CD14-positive monocyte (primary cell): Measurements from ENCODE around the gene SLC1A3. TPM values are rescaled to one million over a fixed set of nuclear protein-coding genes. Genes with fewer than 3 reads are reported as not detected.

ENCODE experiments used
- DNase-seq, 3 donors: peaks; one replicate each; pipeline ENCODE4 v3.0.0-alpha.2; 2011 to 2022
- H2AFZ ChIP-seq: 2 replicates; pipeline ENCODE4 v1.6.0; 2012; ENCODE audit warnings: mild to moderate bottlenecking, low read depth, low read length, inconsistent platforms; ENCODE audit not compliant: insufficient read depth, poor library complexity, severe bottlenecking
- H3K27ac ChIP-seq, 2 donors: 1 replicate in 1 of 2; 2 replicates in 1 of 2; pipeline ENCODE4 v1.5.1; 2012 to 2013; ENCODE audit warnings: low read length in 2 of 2, control low read depth in 1 of 2, inconsistent platforms in 1 of 2, low read depth in 1 of 2, mild to moderate bottlenecking in 1 of 2
- H3K27me3 ChIP-seq, 2 donors: one replicate each; pipeline versions ENCODE4 v1.6.0 to v1.6.1; 2011 to 2013; ENCODE audit warnings: low read length in 2 of 2; ENCODE audit not compliant: control insufficient read depth in 2 of 2, insufficient read depth in 2 of 2
- H3K36me3 ChIP-seq, 2 donors: replicated peaks in 1 of 2; 1 replicate in 1 of 2; 2 replicates in 1 of 2; pipeline versions ENCODE4 v1.5.1 to v1.6.1; 2012 to 2013; ENCODE audit warnings: low read length in 2 of 2, control low read depth in 1 of 2, inconsistent platforms in 1 of 2, mild to moderate bottlenecking in 1 of 2; ENCODE audit not compliant: insufficient read depth in 2 of 2, control insufficient read depth in 1 of 2
- H3K4me1 ChIP-seq, 2 donors: 1 replicate in 1 of 2; 2 replicates in 1 of 2; pipeline versions ENCODE4 v1.5.1 to v1.6.1; 2012 to 2013; ENCODE audit warnings: low read length in 2 of 2, control low read depth in 1 of 2, inconsistent platforms in 1 of 2, mild to moderate bottlenecking in 1 of 2, moderate library complexity in 1 of 2; ENCODE audit not compliant: insufficient read depth in 2 of 2, control insufficient read depth in 1 of 2
- H3K4me2 ChIP-seq: replicated peaks from 2 replicates; pipeline ENCODE3; 2012; ENCODE audit warnings: low read length, moderate library complexity, mild to moderate bottlenecking; ENCODE audit not compliant: poor library complexity, severe bottlenecking; ENCODE audit errors: extremely low read depth
- H3K4me3 ChIP-seq, 3 experiments: fragments of 200-600 bp in 1 of 3; sonication (generic) in 1 of 3; replicated peaks in 1 of 3; 1 replicate in 2 of 3; 2 replicates in 1 of 3; pipeline ENCODE4 v1.5.1; 2011 to 2013; ENCODE audit warnings: low read length in 3 of 3, mild to moderate bottlenecking in 3 of 3, control low read depth in 2 of 3, low read depth in 2 of 3, inconsistent platforms in 1 of 3, moderate library complexity in 1 of 3
- H3K79me2 ChIP-seq: 2 replicates; pipeline ENCODE4 v1.6.0; 2012; ENCODE audit warnings: mild to moderate bottlenecking, control low read depth, inconsistent platforms, low read length, moderate library complexity; ENCODE audit not compliant: insufficient read depth
- H3K9ac ChIP-seq: 2 replicates; pipeline ENCODE4 v1.6.0; 2017; ENCODE audit warnings: low read length, mild to moderate bottlenecking; ENCODE audit not compliant: insufficient read depth, poor library complexity, severe bottlenecking
- H3K9me3 ChIP-seq, 2 donors: replicated peaks in 1 of 2; 1 replicate in 1 of 2; 2 replicates in 1 of 2; pipeline versions ENCODE4 v1.5.1 to v1.6.1; 2012 to 2013; ENCODE audit warnings: low read length in 2 of 2, control low read depth in 1 of 2; ENCODE audit not compliant: control insufficient read depth in 1 of 2, insufficient read depth in 1 of 2
- H4K20me1 ChIP-seq: 2 replicates; pipeline ENCODE4 v1.6.0; 2012; ENCODE audit warnings: mild to moderate bottlenecking, low read length, control low read depth, moderate library complexity; ENCODE audit not compliant: insufficient read depth
- H3K27ac Mint-ChIP-seq, 7 donors: one replicate each; pipeline ENCODE4 v1.8.0; 2020; ENCODE audit warnings: mild to moderate bottlenecking in 7 of 7, mixed read lengths in 7 of 7, moderate library complexity in 6 of 7, inconsistent platforms in 2 of 7
- H3K27me3 Mint-ChIP-seq, 3 donors: one replicate each; pipeline ENCODE4 v1.8.0; 2021 to 2022; ENCODE audit warnings: low read depth in 3 of 3, mild to moderate bottlenecking in 3 of 3, mixed read lengths in 3 of 3, moderate library complexity in 3 of 3, inconsistent platforms in 1 of 3
- H3K36me3 Mint-ChIP-seq, 2 donors: one replicate each; pipeline ENCODE4 v1.8.0; 2020; ENCODE audit warnings: mixed read lengths in 2 of 2, inconsistent platforms in 1 of 2, mild to moderate bottlenecking in 1 of 2
- H3K4me1 Mint-ChIP-seq: one replicate; pipeline ENCODE4 v1.8.0; 2020; ENCODE audit warnings: mild to moderate bottlenecking, mixed read lengths
- H3K4me3 Mint-ChIP-seq, 2 donors: one replicate each; pipeline ENCODE4 v1.8.0; 2020; ENCODE audit warnings: mild to moderate bottlenecking in 2 of 2, mixed read lengths in 2 of 2, moderate library complexity in 1 of 2
- H3K9me3 Mint-ChIP-seq, 7 donors: one replicate each; pipeline ENCODE4 v1.8.0; 2020 to 2022; ENCODE audit warnings: mixed read lengths in 7 of 7, mild to moderate bottlenecking in 6 of 7, moderate library complexity in 6 of 7, inconsistent platforms in 2 of 7
- WGBS: methylation state at CpG from one replicate; pipeline ENCODE4 v1.1.5; 2013; ENCODE audit warnings: missing lambda C conversion rate; ENCODE audit not compliant: insufficient coverage; 5-methylcytosine and 5-hydroxymethylcytosine counted together
- intact Hi-C, 2 donors: fragments of 100-400 bp; cut with micrococcal nuclease; formaldehyde crosslinking; loops; one replicate each; pipeline versions ENCODE4 v1.15.0 to v1.15.1; 2023
- polyA plus RNA-seq, 3 donors: library from polyadenylated mRNA; depleted of rRNA in 1 of 3; unstranded in 2 of 3; stranded (reverse) in 1 of 3; fragments of 300-500 nt in 2 of 3; fragments of >200 nt in 1 of 3; fragmentation: Illumina TruSeq in 2 of 3; gene quantifications; 1 replicate in 2 of 3; 2 replicates in 1 of 3; pipeline ENCODE4 v1.2.3, GENCODE V29; 2012 to 2021
- TF ChIP-seq, protein P1 (sequence below): fragments of 200-600 bp; IDR thresholded peaks from one replicate; pipeline ENCODE4 v1.8.0; 2022; ENCODE audit warnings: antibody characterized with exemption, mild to moderate bottlenecking

The SLC1A3 gene
- polyA plus RNA-seq, 3 donors, result 1.2 to 3.3 (median 1.3) TPM

GRCh38 chr5:36607838-36608783, 1.7 kb downstream of the SLC1A3 start:
- Histone ChIP-seq H3K36me3 (peaks cover 0 to 6% of the 10 kb centered on the region in 2 donors), H3K79me2 (peaks cover 54% of the 10 kb centered on the region), H3K27ac (no peak overlapping the region), H3K9me3 (no peaks in the 10 kb centered on the region), H3K9ac (no peak overlapping the region), H3K4me1 (peaks cover 20 to 37% of the 10 kb centered on the region in 2 donors), H3K27me3 (no peaks in the 10 kb centered on the region), H3K4me2 (peak overlapping the region; percentile 90), H4K20me1 (no peaks in the 10 kb centered on the region), H2AFZ (no peak overlapping the region), H3K4me3 (peak overlapping the region in 1 of 3 experiments; percentile 85)
- H3K36me3 Mint-ChIP-seq, result peaks cover 12 to 16% of the 10 kb centered on the region in 2 donors
- intact Hi-C loops, result loop anchor here in 1 of 2 donors (5.0 to 10.0 kb wide), 2 partner anchors 47 to 74 kb away; no protein-coding TSS in a partner anchor
- DNase-seq, result peak in 1 of 3 donors; percentile 7
- peaks cover 0 to 8% (median 4%) of the 10 kb centered on the region in 7 donors for H3K9me3 Mint-ChIP-seq
- WGBS, result 71% methylated on average over 4 of the region's 10 CpGs
- H3K27ac Mint-ChIP-seq, result peak overlapping the region in 2 of 7 donors; percentile 27 to 35
- H3K4me3 Mint-ChIP-seq, result peak overlapping the region; percentile 35 to 59
- H3K27me3 Mint-ChIP-seq, result peaks cover 0 to 2% (median 0%) of the 10 kb centered on the region in 3 donors
- TF ChIP-seq, protein P1, sequence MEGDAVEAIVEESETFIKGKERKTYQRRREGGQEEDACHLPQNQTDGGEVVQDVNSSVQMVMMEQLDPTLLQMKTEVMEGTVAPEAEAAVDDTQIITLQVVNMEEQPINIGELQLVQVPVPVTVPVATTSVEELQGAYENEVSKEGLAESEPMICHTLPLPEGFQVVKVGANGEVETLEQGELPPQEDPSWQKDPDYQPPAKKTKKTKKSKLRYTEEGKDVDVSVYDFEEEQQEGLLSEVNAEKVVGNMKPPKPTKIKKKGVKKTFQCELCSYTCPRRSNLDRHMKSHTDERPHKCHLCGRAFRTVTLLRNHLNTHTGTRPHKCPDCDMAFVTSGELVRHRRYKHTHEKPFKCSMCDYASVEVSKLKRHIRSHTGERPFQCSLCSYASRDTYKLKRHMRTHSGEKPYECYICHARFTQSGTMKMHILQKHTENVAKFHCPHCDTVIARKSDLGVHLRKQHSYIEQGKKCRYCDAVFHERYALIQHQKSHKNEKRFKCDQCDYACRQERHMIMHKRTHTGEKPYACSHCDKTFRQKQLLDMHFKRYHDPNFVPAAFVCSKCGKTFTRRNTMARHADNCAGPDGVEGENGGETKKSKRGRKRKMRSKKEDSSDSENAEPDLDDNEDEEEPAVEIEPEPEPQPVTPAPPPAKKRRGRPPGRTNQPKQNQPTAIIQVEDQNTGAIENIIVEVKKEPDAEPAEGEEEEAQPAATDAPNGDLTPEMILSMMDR, result no peak
- H3K4me1 Mint-ChIP-seq, result peaks cover 51% of the 10 kb centered on the region

DNA sequence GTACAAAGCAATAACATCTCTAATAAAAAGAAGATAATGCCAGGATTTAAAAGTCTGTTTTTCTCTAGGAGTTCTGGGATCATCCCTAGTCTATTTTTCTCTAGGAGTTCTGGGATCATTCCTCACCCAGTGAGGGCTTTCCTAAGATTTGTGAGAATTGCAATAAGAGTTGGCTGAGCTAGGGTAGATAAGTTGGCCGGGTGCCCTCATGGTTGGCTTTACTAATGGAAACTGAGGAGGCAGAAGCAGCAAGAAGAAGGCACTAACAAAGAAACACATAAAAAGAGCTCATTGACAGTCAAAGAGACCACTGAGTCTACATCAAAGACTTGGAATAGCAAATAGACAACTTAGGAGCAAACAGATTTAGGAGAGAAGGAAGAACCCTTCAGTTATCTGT, 4.2 kb downstream of the SLC1A3 start:
- H3K36me3 Mint-ChIP-seq, result peaks cover 19 to 29% of the 10 kb centered on the region in 2 donors
- peak overlapping the region in 1 of 7 donors; percentile 53 for H3K27ac Mint-ChIP-seq
- H3K4me1 Mint-ChIP-seq, result peaks cover 48% of the 10 kb centered on the region
- H3K4me3 Mint-ChIP-seq, result no peak overlapping the region
- Histone ChIP-seq H3K27ac (no peak overlapping the region), H3K27me3 (no peaks in the 10 kb centered on the region), H3K4me2 (no peak overlapping the region), H3K9me3 (no peaks in the 10 kb centered on the region), H3K9ac (no peak overlapping the region), H3K4me3 (no peak overlapping the region), H3K4me1 (peaks cover 20 to 36% of the 10 kb centered on the region in 2 donors), H2AFZ (no peak overlapping the region), H3K36me3 (peaks cover 2 to 13% of the 10 kb centered on the region in 2 donors), H4K20me1 (no peaks in the 10 kb centered on the region), H3K79me2 (peaks cover 54% of the 10 kb centered on the region)
- H3K27me3 Mint-ChIP-seq, result peaks cover 0 to 2% (median 0%) of the 10 kb centered on the region in 3 donors
- no CpG with 5 or more reads among the region's 1 CpG for WGBS
- peaks cover 0 to 8% (median 4%) of the 10 kb centered on the region in 7 donors for H3K9me3 Mint-ChIP-seq
- TF ChIP-seq, protein P1, result no peak
- intact Hi-C loops, result no loop called here
- DNase-seq, result no peak
